Suppressor macrophage treated with lipopolysaccharide for 1 hour (primary cell): ENCODE data around the gene RBP7.
A peak's percentile ranks its signal among the peaks of the same experiment; 100 is the strongest.
"Not testable (repeated sequence)": the region's sequence is repeated elsewhere in the genome, so short reads cannot be mapped to it uniquely, and the experiment has no call there.

Experiments used
- DNase-seq, 3 donors: peaks; one replicate each; pipeline ENCODE4 v3.0.0-alpha.2; 2020 to 2022

RBP7 gene

DNA sequence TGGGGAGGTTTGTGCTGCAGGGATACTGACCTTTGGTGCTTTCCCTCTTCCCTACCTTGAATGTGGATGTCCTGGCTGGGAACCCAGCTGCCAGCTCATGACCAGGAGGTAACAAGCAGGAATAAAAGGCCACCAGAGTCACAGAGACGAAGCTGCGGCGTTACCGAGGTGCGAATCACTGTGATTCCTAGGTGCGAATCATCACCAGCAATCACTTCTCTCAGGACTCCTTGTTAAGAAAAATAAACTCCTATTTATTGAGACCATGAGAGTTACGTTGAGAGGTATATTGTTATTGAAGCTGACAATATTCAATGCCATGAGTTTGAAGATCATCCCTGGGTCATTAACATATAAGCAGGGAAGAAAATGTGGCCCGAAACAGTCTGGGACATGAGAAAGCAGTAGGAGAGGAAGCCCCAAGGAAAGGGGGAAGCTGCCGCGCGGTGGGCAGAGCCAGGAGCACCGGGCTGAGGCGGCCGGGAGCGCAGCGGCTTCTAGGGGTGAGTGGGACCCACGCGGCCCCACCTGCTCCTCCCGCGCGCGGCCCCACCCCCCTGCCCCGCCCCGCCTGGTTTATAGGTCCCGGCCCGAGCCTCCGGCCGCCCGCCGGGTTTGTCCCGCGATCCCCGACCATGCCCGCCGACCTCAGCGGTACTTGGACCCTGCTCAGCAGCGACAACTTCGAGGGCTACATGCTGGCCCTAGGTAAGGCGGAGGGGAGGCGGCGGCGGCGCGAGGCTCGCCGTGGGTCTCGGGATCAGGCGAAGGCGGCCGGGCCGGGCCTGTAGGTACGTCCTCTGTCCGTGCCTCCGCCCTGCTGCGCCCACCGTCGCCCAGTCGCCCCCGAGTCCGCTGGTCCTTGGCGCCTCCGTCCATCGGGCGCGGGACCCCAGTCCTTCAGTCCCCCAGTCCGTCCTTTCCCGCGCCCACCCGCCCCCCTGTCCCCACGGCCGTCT, at the start of gene RBP7:
Gene RBP7, plus strand, starts transcription at position 605 of the 959 bp plus-strand sequence. Its CDS starts 31 bp downstream, at position 636.
- peak; percentile 55 to 75 (median 57) for DNase-seq

DNA sequence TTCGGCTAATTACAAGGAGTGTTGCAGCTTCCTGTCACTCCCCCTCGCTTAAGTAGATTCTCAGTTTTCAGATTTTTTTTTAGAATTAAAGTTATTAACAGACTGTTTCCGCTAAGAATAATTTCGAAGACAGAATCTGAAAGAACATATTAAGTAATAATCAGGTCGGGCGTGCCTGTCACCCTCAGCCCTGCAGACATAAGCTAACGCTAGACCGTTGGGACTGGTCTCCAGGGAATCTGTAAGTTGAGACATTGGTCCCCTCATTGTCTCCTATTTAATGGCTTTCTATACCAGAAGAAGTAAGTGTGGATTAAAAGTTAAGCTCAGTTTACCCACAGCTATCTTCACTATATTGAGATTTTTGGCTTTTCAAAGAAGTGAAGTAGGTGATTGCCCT, 39.3 kb upstream of the RBP7 start:
- DNase-seq: no peak

DNA sequence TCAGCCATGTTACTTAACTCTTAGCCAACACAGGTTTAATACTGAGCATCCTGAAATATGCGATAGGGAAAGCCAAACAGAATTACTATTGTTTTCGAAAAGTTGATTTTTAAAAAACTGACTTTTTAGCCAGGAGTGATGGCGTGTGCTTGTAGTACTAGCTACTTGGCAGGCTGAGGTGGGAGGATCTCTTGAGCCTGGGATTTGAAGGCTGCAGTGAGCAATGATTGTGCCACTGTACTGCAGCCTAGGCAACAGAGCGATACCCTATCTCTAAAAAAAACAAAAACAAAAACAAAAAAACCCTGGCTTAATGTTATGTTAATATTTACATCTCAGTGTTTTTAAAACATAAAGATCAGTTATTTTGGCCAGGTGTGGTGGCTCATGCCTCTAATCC, 37.0 kb upstream of the RBP7 start:
- DNase-seq: no peak

DNA sequence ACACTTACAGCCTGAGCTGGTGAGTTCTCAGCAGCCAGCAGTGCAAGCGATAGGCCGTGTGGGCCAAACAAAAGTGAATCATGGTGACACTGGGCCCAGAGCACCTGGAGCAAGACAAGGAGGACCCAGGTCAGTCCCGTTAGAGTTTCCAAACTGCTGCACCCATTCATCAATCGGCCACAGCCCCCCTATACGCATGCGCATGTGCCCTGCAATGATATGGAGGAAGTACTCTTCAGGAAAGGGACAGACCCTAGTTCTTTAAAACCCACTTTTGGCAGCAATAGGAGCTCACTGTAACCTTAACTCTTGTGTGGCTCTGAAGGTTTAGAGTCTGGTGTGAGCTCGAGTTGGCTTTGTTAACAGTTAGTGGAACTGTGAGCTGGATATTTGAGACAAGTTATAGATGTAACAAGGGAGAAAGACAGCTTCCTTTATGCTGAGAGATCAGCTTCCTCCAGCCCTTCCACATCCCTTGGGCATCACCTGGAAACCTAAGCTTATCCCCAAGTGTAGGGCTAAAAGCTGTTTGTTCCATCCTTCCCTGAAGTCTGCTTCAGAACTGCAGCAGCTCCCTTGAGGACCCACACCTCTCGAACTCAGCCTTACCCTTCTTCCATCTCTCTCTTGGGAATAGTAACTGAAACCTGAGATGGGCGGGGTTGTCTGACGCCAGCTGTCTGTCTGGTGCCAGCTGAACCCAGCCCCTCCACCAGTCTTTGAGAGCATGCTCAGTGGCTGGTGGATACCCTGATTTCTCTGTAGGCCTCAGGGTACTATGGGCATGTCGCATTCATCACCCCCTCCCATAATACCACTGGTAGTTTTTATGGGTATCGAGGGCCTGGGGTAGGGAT, 36.1 kb upstream of the RBP7 start:
- DNase-seq: no peak

DNA sequence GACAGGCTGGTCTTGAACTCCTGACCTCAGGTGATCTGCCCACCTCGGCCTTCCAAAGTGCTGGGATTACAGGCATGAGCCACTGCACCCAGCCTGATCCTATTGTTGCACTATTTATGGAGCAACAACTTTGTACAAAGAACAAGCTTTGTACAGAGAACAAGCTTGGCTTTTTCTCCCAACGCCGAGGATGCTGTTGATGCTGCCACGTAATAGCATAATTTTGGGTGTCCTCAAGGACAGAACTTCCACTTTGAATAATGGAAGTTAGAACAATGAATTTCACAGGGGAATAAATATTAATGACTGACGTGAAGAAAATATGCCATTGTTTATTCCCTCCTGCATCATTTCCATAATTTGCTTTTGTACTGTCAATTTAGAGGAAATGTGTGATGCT, 12.8 kb upstream of the RBP7 start:
- no peak for DNase-seq

DNA sequence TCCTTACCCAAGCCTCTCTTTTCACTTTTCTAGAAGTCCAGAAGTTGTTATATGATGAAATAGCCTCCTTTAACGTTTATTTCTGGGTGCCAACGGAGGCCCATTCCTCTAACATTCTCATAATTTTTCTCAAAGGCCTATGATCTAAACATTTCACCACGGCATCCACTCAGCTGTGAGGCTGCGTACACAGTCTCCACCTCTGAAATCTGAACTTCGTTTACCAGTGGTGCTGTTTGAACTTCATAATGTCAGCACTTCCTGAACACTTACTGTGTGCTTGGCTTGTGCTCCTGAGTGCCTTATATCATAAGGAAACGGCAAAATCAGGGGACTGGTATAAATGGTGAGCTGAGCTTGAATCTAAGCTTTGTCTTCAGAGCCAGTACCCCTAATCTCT, 12.0 kb upstream of the RBP7 start:
- DNase-seq: no peak

DNA sequence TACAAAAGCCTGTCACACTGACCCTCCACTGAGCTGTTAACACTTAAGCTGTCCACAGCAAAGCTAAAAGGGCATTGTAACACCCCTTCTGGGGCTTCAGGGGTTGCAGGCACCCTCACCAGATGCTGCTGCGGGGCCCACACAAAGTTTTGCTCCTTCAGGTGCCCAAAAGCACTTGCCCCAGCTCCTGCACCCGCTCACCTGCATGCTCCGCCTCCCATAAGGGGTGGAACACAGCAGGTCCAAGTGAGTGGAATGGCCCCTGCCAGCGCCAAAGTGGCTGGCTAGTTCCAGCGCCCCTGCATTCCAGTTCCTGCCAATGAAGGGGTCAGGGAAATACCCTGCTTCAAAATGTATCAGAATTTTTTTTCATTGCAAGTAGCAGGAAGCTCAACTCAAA, 7.3 kb upstream of the RBP7 start:
- DNase-seq: no peak

DNA sequence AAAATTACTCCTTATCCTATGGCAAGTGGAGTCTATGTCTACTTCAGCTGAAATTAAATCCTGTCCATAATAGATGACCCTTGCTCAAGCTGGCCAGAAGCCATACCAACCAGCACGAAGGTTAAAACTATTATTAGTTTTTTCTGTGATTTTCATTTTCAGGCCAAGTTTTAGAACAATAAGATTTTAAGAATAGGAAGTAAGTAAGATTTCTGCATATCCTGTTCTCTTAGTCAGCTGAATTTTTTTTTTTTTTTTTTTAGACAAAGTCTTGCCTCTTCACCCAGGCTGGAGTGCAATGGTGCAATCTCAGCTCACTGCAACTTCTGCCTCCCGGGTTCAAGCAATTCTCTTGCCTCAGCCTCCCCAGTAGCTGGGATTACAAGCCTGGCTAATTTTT, 6.1 kb upstream of the RBP7 start:
- peak; percentile 26 to 69 (median 63) for DNase-seq

DNA sequence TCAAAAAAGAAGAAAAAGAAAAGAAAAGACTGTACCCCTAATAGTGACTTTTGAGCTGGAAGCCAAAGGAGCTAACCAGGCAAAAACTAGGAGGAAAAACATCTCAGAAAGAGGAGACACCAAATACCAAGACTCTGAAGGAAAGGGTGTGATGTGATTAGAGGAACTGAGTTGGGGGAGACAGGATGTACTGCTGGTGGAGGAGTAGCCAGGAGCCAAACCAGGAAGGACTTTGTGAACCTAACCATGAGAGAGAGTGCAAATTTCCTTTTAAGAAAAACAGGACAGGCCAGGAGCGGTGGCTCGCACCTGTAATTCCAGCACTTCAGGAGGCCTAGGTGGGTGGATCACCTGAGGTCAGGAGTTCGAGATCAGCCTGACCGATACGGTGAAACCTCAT, 4.1 kb upstream of the RBP7 start:
- DNase-seq: peak in 1 of 3 donors; percentile 10

DNA sequence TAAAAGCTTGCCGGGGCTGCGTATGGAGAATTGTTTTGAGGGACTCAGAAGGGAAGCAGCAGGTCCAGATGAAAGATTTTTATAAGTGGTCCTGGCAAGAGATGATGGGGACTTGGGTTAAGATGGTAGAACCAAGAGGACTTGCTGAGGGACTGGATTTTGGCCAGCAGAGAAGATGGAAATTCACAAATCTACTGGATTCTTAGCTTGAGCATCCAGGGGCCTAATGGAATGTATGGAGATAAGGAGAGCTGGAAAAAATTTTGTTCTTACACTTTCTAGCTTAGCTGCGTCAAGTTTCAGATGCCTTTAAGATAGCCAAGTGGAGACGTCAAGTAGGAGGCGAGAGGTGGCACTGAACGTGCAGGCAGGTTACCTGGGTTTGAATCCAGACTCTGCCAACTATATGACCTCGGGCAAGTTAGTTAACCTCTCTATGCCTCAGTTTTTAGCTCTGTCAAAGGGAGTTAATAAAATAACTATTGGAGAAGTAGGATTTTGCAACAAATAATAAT, 3.4 kb upstream of the RBP7 start:
- DNase-seq: no peak

DNA sequence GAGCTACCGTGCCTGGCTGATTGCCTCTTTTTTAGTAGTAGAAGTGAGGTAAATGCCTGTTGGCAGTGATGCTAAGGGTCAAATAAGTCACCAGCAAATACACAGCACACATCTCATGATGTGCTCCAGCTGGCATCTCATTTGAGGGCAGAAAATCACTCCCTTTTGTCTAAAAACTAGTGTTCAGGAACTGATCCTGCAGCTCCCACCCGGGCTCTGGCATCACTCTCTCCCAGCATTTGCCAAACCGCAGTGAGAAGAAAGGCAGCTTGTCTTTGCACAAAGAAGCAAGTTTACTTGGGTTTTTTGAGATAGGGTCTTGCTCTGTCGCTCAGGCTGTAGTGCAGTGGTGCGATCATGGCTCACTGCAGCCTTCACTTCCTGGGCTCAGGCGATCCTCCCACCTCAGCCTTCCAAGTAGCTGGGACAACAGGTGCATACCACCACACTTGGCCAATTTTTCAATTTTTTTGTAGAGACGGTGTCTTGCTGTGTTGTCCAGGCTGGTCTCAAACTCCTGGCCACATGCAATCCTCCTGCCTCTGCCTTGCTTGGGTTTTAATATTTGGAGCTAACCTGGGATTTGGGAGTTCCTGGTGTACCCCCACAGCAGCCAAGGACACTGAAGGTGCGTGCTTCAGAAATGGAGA, 4.1 kb downstream of the RBP7 start:
- DNase-seq: no peak

DNA sequence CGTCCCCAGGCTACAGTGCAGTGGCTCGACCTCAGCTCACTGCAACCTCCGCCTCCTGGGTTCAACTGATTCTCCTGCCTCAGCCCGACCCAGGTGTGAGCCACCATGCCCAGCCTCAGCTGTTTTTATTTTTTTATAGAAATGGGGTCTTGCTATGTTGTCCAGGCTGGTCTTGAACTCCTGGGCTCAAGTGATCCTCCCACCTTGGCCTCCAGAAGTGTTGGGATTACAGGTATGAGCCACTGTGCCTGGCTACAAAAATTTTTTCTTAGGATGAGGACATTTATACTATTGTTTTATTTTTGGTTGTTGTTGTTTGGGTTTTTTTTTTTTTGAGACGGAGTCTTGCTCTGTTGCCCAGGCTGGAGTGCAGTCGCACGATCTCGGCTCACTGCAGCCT, 8.2 kb downstream of the RBP7 start:
- DNase-seq: not testable (repeated sequence)

DNA sequence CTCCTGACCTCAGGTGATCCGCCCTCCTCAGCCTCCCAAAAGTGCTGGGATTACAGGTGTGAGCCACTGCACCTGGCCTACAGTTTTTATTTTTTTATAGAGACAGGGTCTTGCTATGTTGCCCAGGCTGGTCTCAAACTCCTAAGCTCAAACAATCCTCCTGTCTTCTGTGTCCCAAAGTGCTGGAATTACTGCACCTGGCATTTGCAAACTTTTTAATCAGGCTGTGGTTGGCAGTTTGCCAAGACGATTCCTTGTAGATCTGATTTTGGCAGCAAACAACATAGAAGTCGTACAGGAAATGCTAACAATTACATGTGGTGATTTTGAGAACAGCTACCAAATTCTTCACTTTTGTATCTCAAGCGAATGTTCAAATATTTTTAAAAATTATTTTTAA, 10.1 kb downstream of the RBP7 start:
- no peak for DNase-seq

DNA sequence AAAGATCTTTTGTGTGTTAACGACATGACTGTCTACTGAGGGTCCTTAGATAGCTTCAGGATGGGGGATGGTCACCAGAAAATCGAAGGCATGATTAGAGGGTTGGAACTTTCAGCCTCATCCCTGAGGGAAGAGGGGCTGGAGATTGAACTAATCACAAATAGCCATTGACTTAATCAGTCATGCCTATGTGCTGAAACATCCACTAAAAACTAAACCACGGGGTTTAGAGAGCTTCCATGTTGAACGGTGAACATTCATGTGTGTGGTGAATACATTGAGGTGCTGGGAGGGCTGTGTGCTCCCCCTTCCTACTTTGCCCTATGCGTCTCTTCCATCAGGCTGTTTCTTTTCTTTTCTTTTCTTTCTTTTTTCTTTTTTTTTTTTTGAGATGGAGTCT, 17.0 kb downstream of the RBP7 start:
- no peak for DNase-seq

DNA sequence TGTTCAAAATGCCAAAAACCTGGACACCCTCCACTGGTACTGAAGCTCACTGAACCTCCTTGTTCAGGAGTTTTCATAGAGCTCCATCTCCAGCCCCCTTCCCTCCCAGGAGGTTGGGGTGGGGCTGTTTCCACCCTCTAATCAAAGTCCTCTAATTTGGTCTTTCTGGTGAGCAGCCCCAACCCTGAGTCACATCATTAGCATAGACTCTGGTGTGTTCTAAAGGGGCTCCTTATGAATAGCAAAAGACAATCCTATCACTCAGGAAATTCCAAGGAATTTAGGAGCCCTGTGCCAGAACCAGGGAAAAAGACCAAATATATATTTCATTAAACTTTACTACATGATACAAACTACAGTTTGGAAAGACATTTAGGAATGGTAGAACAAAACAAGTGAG, 22.5 kb downstream of the RBP7 start:
- no peak for DNase-seq

DNA sequence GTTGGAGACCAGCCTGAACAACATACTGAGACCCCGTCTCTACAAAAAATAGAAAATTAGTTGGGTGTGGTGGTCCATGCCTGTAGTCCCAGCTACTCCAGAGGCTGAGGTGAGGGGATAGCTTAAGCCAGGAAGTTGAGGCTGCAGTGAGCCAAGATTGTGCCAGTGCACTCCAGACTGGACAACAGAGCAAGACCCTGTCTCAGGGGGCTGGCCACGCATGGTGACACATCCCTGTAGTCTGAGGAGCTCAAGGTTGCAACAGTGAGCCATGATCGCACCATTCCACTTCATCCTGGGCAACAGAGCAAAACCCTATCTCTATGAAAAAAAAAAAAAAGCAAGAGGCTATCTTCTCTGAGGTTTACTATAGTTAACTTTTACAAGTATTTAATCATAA, 23.1 kb downstream of the RBP7 start:
- no peak for DNase-seq

DNA sequence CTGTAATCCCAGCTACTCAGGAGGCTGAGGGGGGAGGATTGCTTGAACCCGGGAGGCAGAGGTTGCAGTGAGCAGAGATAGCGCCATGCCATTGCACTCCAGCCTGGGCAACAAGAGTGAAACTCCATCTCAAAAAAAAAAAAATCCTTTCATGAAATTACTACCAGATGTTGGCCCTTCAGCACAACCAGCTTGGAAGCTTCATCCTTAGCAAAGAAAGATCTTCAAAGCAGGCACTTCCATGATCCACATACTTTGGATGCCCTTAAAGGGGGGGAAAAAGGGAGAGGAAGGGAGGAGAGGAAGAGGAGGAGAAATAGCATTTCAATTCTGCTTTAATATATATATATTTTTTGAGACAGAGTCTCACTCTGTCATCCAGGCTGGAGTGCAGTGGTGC, 23.6 kb downstream of the RBP7 start:
- not testable (repeated sequence) for DNase-seq

DNA sequence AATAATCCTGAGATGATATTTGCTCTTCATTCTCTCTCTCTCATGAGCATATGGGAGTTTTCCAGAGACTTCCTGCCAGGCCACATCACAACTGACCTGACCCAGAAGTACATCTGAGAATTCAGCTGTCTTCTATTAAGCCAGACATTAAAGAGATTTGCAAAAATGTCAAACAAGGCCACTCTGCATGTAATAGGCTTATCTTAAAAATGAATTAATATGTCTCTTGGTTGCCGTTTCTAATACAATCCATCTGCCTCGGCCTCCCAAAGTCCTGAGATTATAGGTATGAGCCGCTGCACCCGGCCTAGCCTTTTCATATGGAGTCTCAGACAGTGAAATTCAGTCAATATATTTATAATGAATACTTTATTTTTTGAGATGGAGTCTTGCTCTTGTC, 25.0 kb downstream of the RBP7 start:
- not testable (repeated sequence) for DNase-seq

DNA sequence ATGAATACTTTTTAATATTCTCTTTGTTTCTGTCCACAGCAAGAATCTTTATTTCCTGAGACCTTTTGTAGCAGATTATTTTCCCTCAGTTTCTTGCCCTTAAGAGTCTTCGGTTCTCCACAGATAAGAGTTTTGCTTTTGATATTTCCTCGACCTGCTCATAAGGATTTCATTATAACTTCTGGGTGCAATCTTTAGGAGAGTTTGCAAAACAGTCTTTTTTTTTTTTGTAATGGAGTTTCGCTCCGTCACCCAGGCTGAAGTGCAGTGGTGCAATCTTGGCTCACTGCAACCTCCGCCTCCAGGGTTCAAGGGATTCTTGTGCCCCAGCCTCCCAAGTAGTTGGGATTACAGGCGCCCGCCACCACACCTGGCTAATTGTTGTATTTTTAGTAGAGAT, 25.6 kb downstream of the RBP7 start:
- DNase-seq: peak; percentile 18 to 39 (median 29)

DNA sequence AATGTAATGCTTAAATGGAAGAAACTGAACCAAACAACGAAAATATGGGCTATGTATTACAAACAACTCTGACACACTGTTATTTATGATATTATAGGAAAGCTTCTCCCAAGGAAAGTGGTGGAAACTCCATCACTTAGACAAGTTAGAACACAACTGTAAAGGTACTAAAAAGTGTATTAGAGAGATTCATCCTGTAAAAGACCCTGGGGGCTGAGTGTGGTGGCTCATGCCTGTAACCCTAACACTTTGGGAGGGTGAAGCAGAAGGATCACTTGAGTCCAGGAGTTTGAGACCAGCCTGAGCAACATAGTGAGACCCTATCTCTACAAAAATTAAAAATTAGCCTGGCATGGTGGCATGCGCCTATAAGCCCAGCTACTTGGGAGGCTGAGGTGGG, 28.3 kb downstream of the RBP7 start:
- DNase-seq: no peak

DNA sequence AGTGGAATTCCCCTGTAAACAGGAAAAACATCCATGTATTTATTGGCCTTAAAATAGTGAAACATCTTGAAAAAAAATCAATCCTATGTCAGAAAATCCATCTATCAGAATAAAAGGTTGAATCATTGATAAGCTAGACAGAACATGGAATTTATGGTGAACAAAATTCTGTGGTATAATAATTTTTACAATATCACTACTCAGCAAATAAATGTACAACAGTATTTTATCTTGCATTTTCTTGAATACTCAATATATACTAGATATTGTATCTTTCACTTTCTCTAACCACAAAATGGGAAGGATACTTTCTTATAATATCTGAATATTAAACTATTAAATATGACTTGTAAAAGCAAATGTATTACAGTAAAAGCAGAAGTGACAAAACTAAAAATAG, 30.0 kb downstream of the RBP7 start:
- no peak for DNase-seq

DNA sequence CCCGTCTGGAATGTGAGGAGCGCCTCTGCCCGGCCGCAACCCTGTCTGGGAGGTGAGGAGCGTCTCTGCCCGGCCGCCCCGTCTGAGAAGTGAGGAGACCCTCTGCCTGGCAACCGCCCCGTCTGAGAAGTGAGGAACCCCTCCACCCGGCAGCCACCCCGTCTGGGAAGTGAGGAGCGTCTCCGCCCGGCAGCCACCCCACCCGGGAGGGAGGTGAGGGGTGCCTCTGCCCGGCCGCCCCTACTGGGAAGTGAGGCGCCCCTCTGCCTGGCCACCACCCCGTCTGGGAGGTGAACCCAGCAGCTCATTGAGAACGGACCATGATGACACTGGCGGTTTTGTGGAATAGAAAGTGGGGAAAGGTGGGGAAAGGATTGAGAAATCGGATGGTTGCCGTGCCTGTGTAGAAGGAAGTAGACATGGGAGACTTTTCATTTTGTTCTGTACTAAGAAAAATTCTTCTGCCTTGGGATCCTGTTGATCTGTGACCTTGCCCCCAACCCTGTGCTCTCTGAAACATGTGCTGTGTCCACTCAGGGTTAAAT, 32.0 kb downstream of the RBP7 start:
- peak; percentile 32 to 41 (median 35) for DNase-seq

DNA sequence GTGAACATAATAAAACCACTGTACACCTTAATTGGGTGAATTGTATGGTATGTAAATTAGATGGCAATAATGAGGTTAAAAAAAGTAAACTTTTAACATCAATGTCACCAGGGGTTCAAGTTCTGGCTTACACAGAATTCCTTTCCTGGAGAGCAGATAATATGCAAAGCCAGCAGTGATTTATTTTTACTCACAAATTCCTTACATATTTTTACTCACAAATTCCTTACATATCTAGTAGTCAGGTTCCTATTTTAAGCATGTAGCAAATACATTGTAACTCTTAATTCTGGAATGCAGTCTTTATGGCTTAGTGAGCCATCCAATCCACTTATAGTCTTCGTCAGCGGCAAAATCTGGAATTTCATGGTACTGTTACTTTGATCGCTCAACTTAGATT, 34.4 kb downstream of the RBP7 start:
- no peak for DNase-seq
